Stimulated activated CD4-positive, alpha-beta T cell treated with anti-CD3 and anti-CD28 coated beads, Interleukin-15, amount 100 ng/mL, for 48 hours (primary cell): Measurements from ENCODE around the gene PPP2R5E.
A peak's percentile ranks its signal among the peaks of the same experiment; 100 is the strongest.

ENCODE experiments used
- DNase-seq, 2 donors: peaks; one replicate each; pipeline ENCODE4 v3.0.0-alpha.2; 2020; ENCODE audit warnings: low read depth in 2 of 2

PPP2R5E gene

GRCh38 chr14:63435204-63435603 lies 108.0 kb downstream of the PPP2R5E start:
- DNase-seq, result no peak

- DNase-seq, result no peak
Observed at GRCh38 chr14:63432888-63433552, 110.2 kb downstream of the PPP2R5E start.

DNA sequence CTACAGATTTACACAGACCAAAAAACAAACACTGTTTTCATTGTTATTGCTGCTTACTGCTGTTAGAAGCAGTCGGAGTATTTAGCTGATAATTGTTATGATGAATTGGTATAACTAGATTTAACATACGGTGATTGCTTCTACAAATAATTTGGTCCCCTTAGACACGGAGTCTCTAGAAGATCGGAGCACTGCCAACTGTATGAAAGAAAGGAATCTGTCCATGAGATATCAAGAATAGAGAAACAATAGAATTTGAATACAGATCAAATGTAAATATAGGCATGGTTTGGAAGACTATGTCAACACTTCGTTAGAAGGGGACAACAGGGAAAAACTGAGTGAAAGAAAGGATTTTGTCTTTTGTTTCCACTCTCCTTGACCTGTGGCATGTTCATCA lies 110.9 kb downstream of the PPP2R5E start:
- DNase-seq, result no peak

DNA sequence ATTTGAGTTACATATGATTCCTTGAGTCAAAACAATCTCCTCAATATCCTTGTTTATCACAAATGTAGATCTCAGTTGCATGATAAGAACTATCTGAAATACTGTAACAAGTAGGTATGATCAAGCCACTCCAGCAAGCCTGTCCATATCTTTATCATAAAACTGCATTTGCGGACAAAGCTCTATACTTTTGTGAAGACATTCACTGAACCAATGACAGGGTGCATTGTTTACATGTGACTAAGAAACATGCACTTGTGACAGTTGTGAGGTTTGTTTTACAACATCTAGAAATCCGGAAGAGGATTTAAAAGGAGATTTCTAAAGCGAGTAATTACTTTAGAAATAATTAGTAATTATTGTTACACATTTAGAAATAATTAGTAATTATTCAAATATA lies 111.7 kb downstream of the PPP2R5E start:
- no peak for DNase-seq

DNA sequence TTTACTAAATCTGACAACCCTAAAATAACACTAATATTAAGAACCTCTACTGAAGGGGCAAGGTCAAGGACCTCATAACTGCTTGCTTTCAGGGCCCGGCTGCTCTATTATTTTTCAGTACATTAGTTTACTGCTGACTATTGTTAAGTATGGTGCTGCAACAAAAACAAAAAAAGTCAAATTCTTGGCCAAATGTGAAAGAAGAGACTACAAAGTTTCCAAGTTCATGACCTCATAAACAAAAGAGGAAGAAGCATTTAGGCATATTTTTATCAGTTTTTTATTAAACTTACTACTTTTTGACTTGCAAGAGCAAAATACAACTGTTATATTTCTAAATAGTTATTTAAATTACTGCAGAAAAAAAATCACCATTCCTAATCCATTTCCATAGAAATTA lies 114.7 kb downstream of the PPP2R5E start:
- DNase-seq, result no peak

GRCh38 chr14:63426838-63427352 lies 116.3 kb downstream of the PPP2R5E start:
- no peak for DNase-seq

- no peak for DNase-seq
Observed at GRCh38 chr14:63423889-63424288, 119.3 kb downstream of the PPP2R5E start.

DNA sequence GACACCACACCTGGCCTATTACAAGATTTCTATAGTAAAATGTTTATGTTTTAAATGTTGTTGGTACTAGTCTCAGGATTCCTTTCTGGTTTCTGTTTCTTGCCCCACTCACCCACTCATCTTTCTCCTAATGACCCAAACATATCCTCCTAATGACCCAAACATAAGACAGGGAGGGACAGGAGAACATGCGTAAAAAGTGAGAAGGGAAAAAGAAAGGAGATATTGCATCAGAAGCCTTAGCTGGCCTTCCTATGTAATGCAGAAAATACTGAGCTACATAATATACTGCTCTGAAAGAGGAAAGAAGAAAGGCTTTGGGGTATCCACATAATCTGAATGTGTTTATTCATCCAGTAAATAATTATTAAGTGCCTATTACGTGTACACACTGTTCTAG lies 119.8 kb downstream of the PPP2R5E start:
- DNase-seq, result no peak

- no peak for DNase-seq
Observed at GRCh38 chr14:63421919-63422318, 121.3 kb downstream of the PPP2R5E start.

DNA sequence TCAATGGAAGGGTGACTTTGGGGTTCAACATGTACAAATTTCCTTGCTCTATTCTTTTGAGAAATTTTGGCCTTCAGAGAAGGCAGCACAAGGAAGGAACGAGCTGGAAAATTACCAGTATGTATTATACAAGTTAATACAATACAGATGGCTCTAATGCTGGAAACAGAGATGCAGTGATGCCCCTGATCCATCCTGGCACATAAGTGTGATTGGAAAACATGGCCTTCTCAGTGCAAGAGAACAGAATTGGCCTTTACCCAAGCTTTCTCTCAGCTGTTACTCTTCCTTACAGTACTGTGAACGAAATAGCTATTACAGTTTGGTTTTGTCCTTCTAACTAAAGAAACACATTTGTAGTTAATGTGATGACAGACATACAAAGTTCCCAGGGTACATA lies 122.0 kb downstream of the PPP2R5E start:
- no peak for DNase-seq

DNA sequence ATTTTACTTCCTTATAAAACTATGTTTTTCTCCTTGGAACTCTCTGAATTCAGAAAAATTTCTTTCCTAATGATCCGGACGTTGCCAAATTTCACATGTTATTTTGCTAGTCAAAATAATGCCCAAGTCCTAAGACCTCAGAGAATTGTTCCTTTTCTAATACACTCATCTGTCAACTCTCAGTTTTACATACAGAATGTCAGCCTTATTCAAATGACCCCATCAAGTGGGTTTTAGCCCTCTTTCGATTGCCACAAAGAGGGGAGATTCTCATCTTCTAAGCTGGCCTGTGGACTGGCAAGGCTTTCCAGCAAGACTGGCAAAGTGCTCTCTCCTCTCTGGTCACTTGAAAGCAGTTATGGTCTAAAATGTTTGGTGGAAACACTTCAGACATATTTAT lies 125.2 kb downstream of the PPP2R5E start:
- no peak for DNase-seq

DNA sequence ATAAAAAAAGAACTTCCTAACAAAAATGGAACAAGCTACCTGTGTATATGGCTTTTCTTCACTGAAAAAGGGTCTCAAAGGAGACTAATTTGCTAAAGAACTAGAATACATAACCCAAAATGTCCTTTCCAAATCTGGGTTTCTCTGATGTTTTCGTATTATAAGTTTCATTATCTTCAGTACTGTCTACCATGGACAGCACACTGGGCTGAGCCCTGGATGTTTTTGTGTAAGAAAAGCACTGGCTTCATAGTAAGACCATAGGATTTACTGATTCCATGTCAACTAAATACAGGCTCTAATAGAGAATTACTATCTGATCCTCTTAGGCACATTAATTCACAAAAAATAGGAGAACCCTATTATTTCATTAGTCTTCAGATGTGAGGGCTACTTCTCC lies 130.2 kb downstream of the PPP2R5E start:
- no peak for DNase-seq

GRCh38 chr14:63406333-63406732 lies 136.8 kb downstream of the PPP2R5E start:
- DNase-seq, result no peak

- DNase-seq, result no peak
Observed at GRCh38 chr14:63405715-63406114, 137.5 kb downstream of the PPP2R5E start.

DNA sequence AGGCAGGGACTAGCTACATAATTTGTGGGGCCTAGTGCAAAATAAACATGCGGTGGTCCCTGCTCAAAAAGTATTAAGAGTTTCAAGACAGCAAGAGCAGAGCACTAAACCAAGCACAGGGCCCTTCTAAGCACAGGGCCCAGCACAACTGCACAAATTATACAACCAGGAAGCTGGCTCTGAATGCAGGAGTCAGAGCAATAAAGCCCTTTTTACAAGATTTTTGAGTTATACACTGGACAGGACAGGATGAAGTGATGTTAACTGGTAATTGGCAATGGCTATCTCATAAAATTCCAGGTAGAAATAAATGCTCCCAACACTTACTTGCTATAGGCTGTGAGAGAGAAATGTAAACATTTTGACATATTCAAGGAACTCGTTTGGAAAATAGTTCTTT lies 138.3 kb downstream of the PPP2R5E start:
- no peak for DNase-seq

DNA sequence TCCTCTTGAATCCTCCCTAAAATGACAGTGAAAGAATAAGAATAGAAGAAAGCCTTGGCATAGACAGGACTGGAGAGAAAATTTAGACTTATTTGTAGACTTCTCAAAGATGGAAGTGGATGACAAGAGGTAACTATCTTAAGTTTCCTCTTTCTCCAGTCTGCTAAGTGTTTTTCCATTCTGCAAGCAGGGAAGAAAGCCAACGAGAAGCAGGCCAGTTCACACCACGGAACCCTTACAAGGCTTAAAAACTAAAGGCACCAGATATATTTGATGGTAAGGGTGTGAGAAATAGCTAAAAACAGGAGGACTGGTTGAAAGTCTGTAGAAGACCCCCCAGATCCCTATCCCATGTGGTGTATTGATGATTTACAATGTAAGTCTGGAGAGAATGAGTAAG lies 141.5 kb downstream of the PPP2R5E start:
- DNase-seq, result no peak

DNA sequence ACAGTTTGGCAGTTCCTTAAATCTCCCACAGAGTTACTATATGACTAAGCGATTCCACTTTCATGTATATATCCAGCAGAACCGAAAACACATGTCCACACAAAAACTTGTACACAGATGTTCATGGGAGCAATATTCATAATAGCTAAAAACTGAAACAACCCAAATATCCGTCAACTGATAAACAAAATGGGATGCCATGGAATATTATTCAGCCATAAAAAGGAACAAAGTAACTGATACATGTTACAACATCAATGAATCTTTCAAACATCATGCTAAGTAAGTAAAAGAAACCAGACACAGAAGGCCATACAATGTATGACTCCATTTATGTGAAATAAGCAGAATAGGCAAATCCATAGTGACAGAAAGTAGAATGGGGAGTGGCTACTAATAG lies 144.2 kb downstream of the PPP2R5E start:
- DNase-seq, result no peak

GRCh38 chr14:63394841-63395240 lies 148.3 kb downstream of the PPP2R5E start:
- no peak for DNase-seq

GRCh38 chr14:63394432-63394831 lies 148.7 kb downstream of the PPP2R5E start:
- DNase-seq, result no peak

DNA sequence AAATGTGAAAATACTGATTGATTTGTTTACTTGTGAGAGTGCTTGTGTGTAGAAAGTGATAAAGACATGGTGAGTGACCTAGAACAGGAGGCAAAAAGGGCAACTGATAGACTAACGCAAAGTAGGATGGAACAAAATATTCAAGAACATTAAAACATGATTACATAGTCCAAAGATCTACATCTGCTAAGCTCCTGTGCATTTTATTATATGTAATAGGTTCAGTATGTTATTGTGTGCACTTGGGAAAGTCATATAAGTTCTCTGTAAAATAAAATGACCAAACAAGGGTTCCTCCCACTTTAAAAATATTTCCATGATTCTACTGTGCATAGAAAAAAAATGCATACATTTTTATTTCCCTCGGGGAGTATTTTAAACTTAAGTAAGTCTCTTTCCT lies 150.2 kb downstream of the PPP2R5E start:
- no peak for DNase-seq

- no peak for DNase-seq
Observed at GRCh38 chr14:63392236-63392635, 150.9 kb downstream of the PPP2R5E start.

DNA sequence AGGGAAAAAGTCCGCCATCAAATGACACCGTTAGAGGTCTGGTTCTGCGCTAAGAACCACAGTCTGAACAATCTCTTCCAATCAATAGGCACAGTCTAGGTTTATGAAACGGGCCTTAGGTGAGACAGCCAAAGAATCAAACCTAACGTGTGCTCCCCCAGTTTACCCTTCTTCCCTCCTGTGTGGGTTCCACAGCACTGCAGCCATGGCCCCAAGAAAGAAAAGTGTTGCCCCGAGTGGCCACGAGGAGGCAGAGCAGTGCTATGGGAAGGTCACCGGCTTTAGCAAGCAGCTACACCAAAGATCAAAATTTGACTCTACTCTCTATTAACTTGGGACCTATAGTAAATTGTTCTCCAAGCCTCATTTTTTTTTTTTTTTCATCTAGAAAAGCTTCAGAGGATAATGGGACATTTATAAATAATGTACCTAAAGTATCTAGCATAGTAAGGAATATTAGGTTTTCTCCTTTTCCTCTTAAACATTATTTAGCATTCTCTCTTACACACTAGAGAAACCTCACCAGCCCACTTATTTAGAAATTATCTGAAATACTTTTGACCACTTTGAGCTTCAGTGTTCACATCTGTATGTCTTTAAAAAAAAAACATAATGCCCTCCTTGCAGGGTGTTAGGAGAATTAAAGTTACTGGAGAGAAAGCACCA lies 154.3 kb downstream of the PPP2R5E start:
- DNase-seq, result peak; percentile 27 to 31

- DNase-seq, result no peak
Observed at GRCh38 chr14:63387711-63388110, 155.5 kb downstream of the PPP2R5E start.
